Prostate gland (tissue), 2 donors: ENCODE measurements around the gene NT5C1B.

Source experiments
- POLR2A ChIP-seq: fragments of 450-650 bp; IDR thresholded peaks from one replicate; pipeline ENCODE4 v1.6.1; 2016; ENCODE audit warnings: antibody characterized with exemption, mild to moderate bottlenecking
- POLR2AphosphoS5 ChIP-seq: sonication (generic); formaldehyde crosslinking; IDR thresholded peaks from one replicate; pipeline ENCODE4 v1.6.1; 2017; ENCODE audit warnings: antibody characterized with exemption
- TF ChIP-seq, protein P1 (sequence below), 4 experiments: fragments of 200-600 bp in 2 of 4; fragments of 450-650 bp in 2 of 4; sonication (generic) in 2 of 4; IDR thresholded peaks; 1 replicate in 3 of 4; 2 replicates in 1 of 4; pipeline ENCODE4 v1.5.1; 2016 to 2019; ENCODE audit warnings: antibody characterized with exemption in 4 of 4, mild to moderate bottlenecking in 2 of 4, moderate library complexity in 2 of 4

- TF ChIP-seq, protein P1, sequence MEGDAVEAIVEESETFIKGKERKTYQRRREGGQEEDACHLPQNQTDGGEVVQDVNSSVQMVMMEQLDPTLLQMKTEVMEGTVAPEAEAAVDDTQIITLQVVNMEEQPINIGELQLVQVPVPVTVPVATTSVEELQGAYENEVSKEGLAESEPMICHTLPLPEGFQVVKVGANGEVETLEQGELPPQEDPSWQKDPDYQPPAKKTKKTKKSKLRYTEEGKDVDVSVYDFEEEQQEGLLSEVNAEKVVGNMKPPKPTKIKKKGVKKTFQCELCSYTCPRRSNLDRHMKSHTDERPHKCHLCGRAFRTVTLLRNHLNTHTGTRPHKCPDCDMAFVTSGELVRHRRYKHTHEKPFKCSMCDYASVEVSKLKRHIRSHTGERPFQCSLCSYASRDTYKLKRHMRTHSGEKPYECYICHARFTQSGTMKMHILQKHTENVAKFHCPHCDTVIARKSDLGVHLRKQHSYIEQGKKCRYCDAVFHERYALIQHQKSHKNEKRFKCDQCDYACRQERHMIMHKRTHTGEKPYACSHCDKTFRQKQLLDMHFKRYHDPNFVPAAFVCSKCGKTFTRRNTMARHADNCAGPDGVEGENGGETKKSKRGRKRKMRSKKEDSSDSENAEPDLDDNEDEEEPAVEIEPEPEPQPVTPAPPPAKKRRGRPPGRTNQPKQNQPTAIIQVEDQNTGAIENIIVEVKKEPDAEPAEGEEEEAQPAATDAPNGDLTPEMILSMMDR (IDR thresholded peaks at IDR 0.05) = no peak
- TF ChIP-seq POLR2AphosphoS5 (no peak), POLR2A (no peak)
These were observed 14.6 kb upstream of the NT5C1B start for GRCh38 chr2:18603854-18604530.
